Spleen (tissue), 11 donors: Measurements from ENCODE around the gene WDR48. TPM values are rescaled to one million over a fixed set of nuclear protein-coding genes. Genes with fewer than 3 reads are reported as not detected.
A peak's percentile ranks its signal among the peaks of the same experiment; 100 is the strongest.

Experiments used
- DNase-seq: peaks from one replicate; pipeline ENCODE4 v3.0.0-alpha.2; 2020
- H3K27ac ChIP-seq, 8 donors: fragments of 200-600 bp; sonication (generic) in 7 of 8; 1 replicate in 4 of 8; 2 replicates in 4 of 8; pipeline versions ENCODE4 v1.5.0 to v1.8.0; 2016 to 2021; ENCODE audit warnings: inconsistent platforms in 4 of 8, mild to moderate bottlenecking in 4 of 8, moderate library complexity in 1 of 8
- H3K27me3 ChIP-seq, 7 donors: fragments of 200-600 bp; sonication (generic) in 6 of 7; replicated peaks in 1 of 7; 1 replicate in 4 of 7; 2 replicates in 3 of 7; pipeline versions ENCODE4 v1.5.0 to v1.8.0; 2016 to 2021; ENCODE audit warnings: inconsistent platforms in 3 of 7, mild to moderate bottlenecking in 1 of 7
- H3K36me3 ChIP-seq, 6 donors: fragments of 200-600 bp; sonication (generic) in 5 of 6; 1 replicate in 4 of 6; 2 replicates in 2 of 6; pipeline versions ENCODE4 v1.5.0 to v1.8.0; 2016 to 2021; ENCODE audit warnings: inconsistent platforms in 2 of 6
- H3K4me1 ChIP-seq, 6 donors: fragments of 200-600 bp; sonication (generic) in 5 of 6; 1 replicate in 3 of 6; 2 replicates in 3 of 6; pipeline versions ENCODE4 v1.5.0 to v1.8.0; 2016 to 2021; ENCODE audit warnings: inconsistent platforms in 3 of 6
- H3K4me3 ChIP-seq, 8 donors: fragments of 200-600 bp; sonication (generic) in 7 of 8; 1 replicate in 4 of 8; 2 replicates in 4 of 8; pipeline versions ENCODE4 v1.5.0 to v1.8.0; 2016 to 2021; ENCODE audit warnings: inconsistent platforms in 4 of 8, mild to moderate bottlenecking in 4 of 8, moderate library complexity in 2 of 8
- H3K9me3 ChIP-seq, 8 donors: fragments of 200-600 bp; sonication (generic) in 7 of 8; 1 replicate in 4 of 8; 2 replicates in 4 of 8; pipeline versions ENCODE4 v1.5.0 to v1.8.0; 2016 to 2021; ENCODE audit warnings: inconsistent platforms in 4 of 8
- POLR2A ChIP-seq, 3 donors: fragments of 450-650 bp; IDR thresholded peaks; one replicate each; pipeline ENCODE4 v1.5.1; 2017; ENCODE audit warnings: antibody characterized with exemption in 3 of 3, mild to moderate bottlenecking in 1 of 3
- POLR2AphosphoS5 ChIP-seq, 3 donors: sonication (generic); formaldehyde crosslinking; IDR thresholded peaks; one replicate each; pipeline ENCODE4 v1.5.1; 2017; ENCODE audit warnings: antibody characterized with exemption in 3 of 3
- WGBS, 5 donors: extraction: QIAGEN DNeasy Blood & Tissue Kit in 3 of 5; methylation state at CpG; one replicate each; pipeline versions ENCODE4 v1.1.5 to v1.1.7; 2013 to 2018; 5-methylcytosine and 5-hydroxymethylcytosine counted together
- intact Hi-C: fragments of 100-400 bp; cut with DNase I; formaldehyde crosslinking; loops from one replicate; pipeline ENCODE4 v1.15.0; 2023; ENCODE audit warnings: low total_unique reads
- polyA plus RNA-seq, 3 donors: library from polyadenylated mRNA; stranded (reverse); fragments of 200-250 nt; gene quantifications; one replicate each; pipeline ENCODE4 v1.2.1, GENCODE V29; 2013
- total RNA-seq, 7 donors: library from RNA; depleted of rRNA in 3 of 7; stranded (reverse); fragments of >200 nt in 3 of 7; fragmentation: NEBNext Ultra II Directional in 4 of 7; extraction: Animal tissue kit (Norgen Biotek cat#: 25700) in 4 of 7; gene quantifications; one replicate each; pipeline versions ENCODE4 v1.1.0 to v1.2.1, GENCODE V29; 2016 to 2021
- TF ChIP-seq, protein P1 (sequence below), 11 experiments: fragments of 200-600 bp in 7 of 11; fragments of 450-650 bp in 4 of 11; sonication (generic) in 4 of 11; IDR thresholded peaks in 8 of 11; conservative IDR thresholded peaks in 3 of 11; 1 replicate in 7 of 11; 2 replicates in 4 of 11; pipeline versions ENCODE4 v1.4.0 to v1.8.0; 2016 to 2021; ENCODE audit warnings: antibody characterized with exemption in 11 of 11, inconsistent platforms in 4 of 11, mild to moderate bottlenecking in 1 of 11
- donor health status: healthy with polysubstance abuse.
- donor health status: DM: no; HTN: no; CAD: no; lungs with moderate emphysema.
- donor health status: DM: no; HTN: no; CAD: no.
- donor health status: Bipolar disorder and iron deficiency.
- donor health status: healthy.
- donor health status: DM: no; HTN: no; CAD: no.
- donor health status: DM: yes; HTN: yes; CAD: no.

WDR48 gene
- total and polyA plus RNA-seq, 10 donors = 11.1 to 45.0 (median 35.3) TPM

DNA sequence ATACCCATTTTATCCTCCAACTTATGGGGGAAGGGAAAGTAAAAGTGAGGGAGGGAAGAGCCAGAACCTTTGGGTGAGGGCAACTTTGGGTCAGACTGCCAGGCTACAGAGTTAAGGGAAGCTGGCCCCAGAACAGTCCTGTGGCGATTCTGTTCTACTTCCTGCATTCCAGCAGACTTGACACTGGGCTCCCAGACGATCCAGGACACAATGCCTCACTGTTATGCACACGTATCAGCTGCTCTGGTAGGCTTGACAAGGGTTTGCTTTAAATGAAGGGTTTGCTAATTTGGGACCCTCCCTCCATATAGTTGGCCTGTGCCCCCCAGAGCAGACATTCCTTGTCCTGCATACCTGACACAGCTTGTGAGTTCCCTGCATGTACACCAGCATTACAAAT is 45.0 kb downstream of the WDR48 start:
- no peak for DNase-seq
- no peaks in the 10 kb centered on the region for H3K27me3 ChIP-seq
- TF ChIP-seq POLR2A (IDR thresholded peaks at IDR 0.05) (no peak), POLR2AphosphoS5 (IDR thresholded peaks at IDR 0.05) (no peak)
- TF ChIP-seq, protein P1, sequence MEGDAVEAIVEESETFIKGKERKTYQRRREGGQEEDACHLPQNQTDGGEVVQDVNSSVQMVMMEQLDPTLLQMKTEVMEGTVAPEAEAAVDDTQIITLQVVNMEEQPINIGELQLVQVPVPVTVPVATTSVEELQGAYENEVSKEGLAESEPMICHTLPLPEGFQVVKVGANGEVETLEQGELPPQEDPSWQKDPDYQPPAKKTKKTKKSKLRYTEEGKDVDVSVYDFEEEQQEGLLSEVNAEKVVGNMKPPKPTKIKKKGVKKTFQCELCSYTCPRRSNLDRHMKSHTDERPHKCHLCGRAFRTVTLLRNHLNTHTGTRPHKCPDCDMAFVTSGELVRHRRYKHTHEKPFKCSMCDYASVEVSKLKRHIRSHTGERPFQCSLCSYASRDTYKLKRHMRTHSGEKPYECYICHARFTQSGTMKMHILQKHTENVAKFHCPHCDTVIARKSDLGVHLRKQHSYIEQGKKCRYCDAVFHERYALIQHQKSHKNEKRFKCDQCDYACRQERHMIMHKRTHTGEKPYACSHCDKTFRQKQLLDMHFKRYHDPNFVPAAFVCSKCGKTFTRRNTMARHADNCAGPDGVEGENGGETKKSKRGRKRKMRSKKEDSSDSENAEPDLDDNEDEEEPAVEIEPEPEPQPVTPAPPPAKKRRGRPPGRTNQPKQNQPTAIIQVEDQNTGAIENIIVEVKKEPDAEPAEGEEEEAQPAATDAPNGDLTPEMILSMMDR (IDR thresholded peaks at IDR 0.05 in 8 of 11, conservative IDR thresholded peaks at IDR 0.05 in 3 of 11) = no peak
- H3K4me1 ChIP-seq = peaks cover 0 to 23% (median 6%) of the 10 kb centered on the region in 6 donors
- H3K4me3 ChIP-seq = no peak overlapping the region
- 47 to 66% (median 58%) methylated on average over 3 of the region's 3 CpGs for WGBS, 5 donors
- H3K36me3 ChIP-seq = peaks cover 0 to 97% (median 87%) of the 10 kb centered on the region in 6 donors
- intact Hi-C loops = no loop called here
- H3K27ac ChIP-seq = peak overlapping the region in 2 of 8 donors; percentile 8 to 45
- H3K9me3 ChIP-seq = no peaks in the 10 kb centered on the region

DNA sequence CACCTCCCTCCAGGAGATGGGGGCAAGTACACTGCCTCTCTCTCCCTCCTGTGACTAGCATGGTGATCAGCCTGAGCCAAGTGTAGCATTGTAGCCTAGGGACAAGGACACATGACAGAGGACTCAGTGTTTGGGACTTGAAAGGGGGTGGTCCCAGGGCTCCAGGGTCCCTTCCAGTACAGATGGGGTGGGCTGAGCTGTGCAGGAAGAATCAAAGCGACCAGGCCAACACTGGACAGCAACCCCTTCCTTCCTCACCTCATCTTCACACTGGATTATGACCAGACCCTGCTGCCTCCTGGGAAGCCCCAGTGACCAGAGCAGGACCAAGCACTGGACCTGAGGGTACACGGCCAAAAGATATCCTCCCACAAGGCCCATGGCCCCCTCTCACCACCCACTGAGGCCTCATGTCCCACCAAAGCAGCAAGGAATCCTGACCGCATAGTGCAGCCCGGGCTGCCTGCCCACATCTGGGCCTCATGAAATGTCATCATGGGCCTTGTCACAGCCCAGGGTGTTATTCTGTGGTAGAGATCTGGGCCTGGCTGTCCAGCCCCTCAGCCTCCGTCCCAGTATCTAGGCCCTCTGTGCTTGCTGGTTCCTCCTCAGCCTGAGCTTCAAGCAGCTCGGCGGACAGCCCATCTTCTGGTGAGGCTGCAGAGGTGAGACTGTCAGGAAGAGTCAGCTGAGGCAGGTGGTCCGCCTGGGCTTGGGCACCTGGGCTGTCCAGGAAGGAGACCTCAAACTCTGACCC is 46.1 kb downstream of the WDR48 start:
- 87 to 93% (median 92%) methylated on average over 6 to 8 of the region's 8 CpGs for WGBS, 5 donors
- H3K36me3 ChIP-seq = peaks cover 0 to 97% (median 77%) of the 10 kb centered on the region in 6 donors
- no peaks in the 10 kb centered on the region for H3K27me3 ChIP-seq
- DNase-seq = no peak
- H3K4me1 ChIP-seq = peaks cover 0 to 34% (median 11%) of the 10 kb centered on the region in 6 donors
- intact Hi-C loops = no loop called here
- TF ChIP-seq POLR2AphosphoS5 (IDR thresholded peaks at IDR 0.05) (peak in 2 of 3 donors; percentile 15 to 39), POLR2A (IDR thresholded peaks at IDR 0.05) (no peak)
- H3K9me3 ChIP-seq = no peaks in the 10 kb centered on the region
- H3K4me3 ChIP-seq = no peak overlapping the region
- no peak overlapping the region for H3K27ac ChIP-seq

DNA sequence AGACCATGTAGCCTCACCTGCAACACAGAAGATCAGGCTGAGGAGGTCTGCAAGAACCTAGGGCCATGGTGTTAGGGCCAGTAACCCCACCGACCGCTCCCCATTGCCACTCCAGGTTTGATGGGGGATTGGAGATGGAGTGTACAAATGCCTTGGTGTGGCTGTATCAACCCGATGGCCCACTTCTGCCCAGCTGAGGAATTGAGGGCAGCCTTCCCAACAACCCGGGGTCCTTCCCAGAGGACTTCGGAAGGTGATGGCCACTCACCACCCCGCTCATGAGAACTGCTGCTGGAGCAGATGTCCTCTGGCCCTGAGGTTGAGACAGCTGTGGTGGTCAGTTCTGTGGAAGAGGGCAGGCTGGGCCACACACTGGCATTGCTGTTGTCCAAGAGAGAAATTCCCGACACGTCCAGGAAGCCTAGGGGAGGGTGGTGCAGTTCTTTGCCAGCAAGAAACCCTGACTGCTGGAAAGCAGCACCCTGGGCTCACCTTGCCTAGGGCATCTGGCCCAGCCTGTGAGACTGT is 46.7 kb downstream of the WDR48 start:
- intact Hi-C loops = no loop called here
- no peak overlapping the region for H3K4me3 ChIP-seq
- H3K27me3 ChIP-seq = no peaks in the 10 kb centered on the region
- whole genome bisulfite sequencing, 5 donors = 92 to 100% (median 93%) methylated on average over 3 to 8 of the region's 8 CpGs
- TF ChIP-seq POLR2AphosphoS5 (IDR thresholded peaks at IDR 0.05) (no peak), POLR2A (IDR thresholded peaks at IDR 0.05) (no peak)
- TF ChIP-seq, protein P1 (IDR thresholded peaks at IDR 0.05 in 8 of 11, conservative IDR thresholded peaks at IDR 0.05 in 3 of 11) = no peak
- H3K27ac ChIP-seq = no peak overlapping the region
- H3K4me1 ChIP-seq = peaks cover under 1 to 40% (median 14%) of the 10 kb centered on the region in 6 donors
- peaks cover 0 to 95% (median 70%) of the 10 kb centered on the region in 6 donors for H3K36me3 ChIP-seq
- no peak for DNase-seq
- H3K9me3 ChIP-seq = no peaks in the 10 kb centered on the region

GRCh38 chr3:39099242-39099641 is 47.4 kb downstream of the WDR48 start:
- TF ChIP-seq POLR2A (IDR thresholded peaks at IDR 0.05) (no peak), POLR2AphosphoS5 (IDR thresholded peaks at IDR 0.05) (no peak)
- TF ChIP-seq, protein P1 (IDR thresholded peaks at IDR 0.05 in 8 of 11, conservative IDR thresholded peaks at IDR 0.05 in 3 of 11) = no peak
- no peaks in the 10 kb centered on the region for H3K27me3 ChIP-seq
- intact Hi-C loops = no loop called here
- peaks cover 3 to 47% (median 19%) of the 10 kb centered on the region in 6 donors for H3K4me1 ChIP-seq
- no peak overlapping the region for H3K27ac ChIP-seq
- 83 to 100% (median 86%) methylated on average over 1 of the region's 1 CpG for WGBS, 5 donors
- peaks cover 0 to 88% (median 63%) of the 10 kb centered on the region in 6 donors for H3K36me3 ChIP-seq
- no peak for DNase-seq
- H3K4me3 ChIP-seq = no peak overlapping the region
- no peaks in the 10 kb centered on the region for H3K9me3 ChIP-seq
